ENCODE results near the gene MEI4. TPM values are rescaled to one million over a fixed set of nuclear protein-coding genes. Genes with fewer than 3 reads are reported as not detected.

The MEI4 gene
- total RNA-seq, 2 donors from 2014 or later: not detected

GRCh38 chr6:77778527-77778926 is 125.7 kb downstream of the MEI4 start:
- H3K9me3 ChIP-seq: no peaks in the 10 kb centered on the region
- H3K27me3 ChIP-seq (replicated peaks; ENCODE audit: insufficient read depth): no peaks in the 10 kb centered on the region
- ATAC-seq (ENCODE audit: insufficient number of reproducible peaks, low FRiP score, low read depth) (no peak), DNase-seq (ENCODE audit: low spot score) (no peak)
- H3K4me1 ChIP-seq (ENCODE audit: control insufficient read depth in 1 of 2, low read depth in 2 of 2): no peaks in the 10 kb centered on the region
- no peak for TF ChIP-seq CTCF (IDR thresholded peaks at IDR 0.05)
- no peak overlapping the region for H3K4me3 ChIP-seq
- no peak overlapping the region for H3K27ac ChIP-seq
- no peaks in the 10 kb centered on the region for H3K36me3 ChIP-seq

GRCh38 chr6:77786935-77787629 is 134.2 kb downstream of the MEI4 start:
- TF ChIP-seq CTCF (IDR thresholded peaks at IDR 0.05): no peak
- no peak for DNase-seq (ENCODE audit: low spot score)
- H3K36me3 ChIP-seq: no peaks in the 10 kb centered on the region
- H3K9me3 ChIP-seq: peaks cover 3% of the 10 kb centered on the region
- no peaks in the 10 kb centered on the region for H3K4me1 ChIP-seq (ENCODE audit: control insufficient read depth in 1 of 2, low read depth in 2 of 2)
- H3K27me3 ChIP-seq (replicated peaks; ENCODE audit: insufficient read depth): no peaks in the 10 kb centered on the region
- no peak overlapping the region for H3K4me3 ChIP-seq
- no peak overlapping the region for H3K27ac ChIP-seq
- no peak for ATAC-seq (ENCODE audit: insufficient number of reproducible peaks, low FRiP score, low read depth)

GRCh38 chr6:77796824-77797809 is 144.3 kb downstream of the MEI4 start:
- DNase-seq (ENCODE audit: low spot score) (no peak), ATAC-seq (ENCODE audit: insufficient number of reproducible peaks, low FRiP score, low read depth) (no peak)
- TF ChIP-seq CTCF (IDR thresholded peaks at IDR 0.05): no peak
- Histone ChIP-seq H3K27ac (no peak overlapping the region), H3K27me3 (replicated peaks; ENCODE audit: insufficient read depth) (no peaks in the 10 kb centered on the region), H3K9me3 (no peaks in the 10 kb centered on the region), H3K4me1 (ENCODE audit: control insufficient read depth in 1 of 2, low read depth in 2 of 2) (no peaks in the 10 kb centered on the region), H3K36me3 (no peaks in the 10 kb centered on the region), H3K4me3 (no peak overlapping the region)

- DNase-seq (ENCODE audit: low spot score) (no peak), ATAC-seq (ENCODE audit: insufficient number of reproducible peaks, low FRiP score, low read depth) (no peak)
- H3K4me1 ChIP-seq (ENCODE audit: control insufficient read depth in 1 of 2, low read depth in 2 of 2): no peaks in the 10 kb centered on the region
- TF ChIP-seq CTCF (IDR thresholded peaks at IDR 0.05): no peak
- H3K27me3 ChIP-seq (replicated peaks; ENCODE audit: insufficient read depth): no peaks in the 10 kb centered on the region
- no peaks in the 10 kb centered on the region for H3K36me3 ChIP-seq
- no peaks in the 10 kb centered on the region for H3K9me3 ChIP-seq
- H3K27ac ChIP-seq: no peak overlapping the region
- no peak overlapping the region for H3K4me3 ChIP-seq
Measured at GRCh38 chr6:77812304-77812703, 159.5 kb downstream of the MEI4 start.

GRCh38 chr6:77813090-77813489 is 160.3 kb downstream of the MEI4 start:
- Histone ChIP-seq H3K4me1 (ENCODE audit: control insufficient read depth in 1 of 2, low read depth in 2 of 2) (no peaks in the 10 kb centered on the region), H3K27ac (no peak overlapping the region), H3K9me3 (no peaks in the 10 kb centered on the region), H3K27me3 (replicated peaks; ENCODE audit: insufficient read depth) (no peaks in the 10 kb centered on the region), H3K4me3 (no peak overlapping the region), H3K36me3 (no peaks in the 10 kb centered on the region)
- no peak for TF ChIP-seq CTCF (IDR thresholded peaks at IDR 0.05)
- ATAC-seq (ENCODE audit: insufficient number of reproducible peaks, low FRiP score, low read depth) (no peak), DNase-seq (ENCODE audit: low spot score) (no peak)
